Loucy (cell line): ENCODE results near the gene SERPINB8.

Experiments
- H2AFZ ChIP-seq: fragments of 200-600 bp; sonication (generic); 2 replicates; pipeline ENCODE4 v1.6.0; 2016; ENCODE audit warnings: antibody characterized with exemption, mild to moderate bottlenecking, low read length, moderate library complexity
- H3F3A ChIP-seq: fragments of 200-600 bp; 2 replicates; pipeline ENCODE4 v1.6.0; 2016; ENCODE audit warnings: antibody characterized with exemption, low read depth, mild to moderate bottlenecking
- H3K27me3 ChIP-seq: fragments of 200-600 bp; sonication (generic); 2 replicates; pipeline ENCODE4 v1.6.1; 2014; ENCODE audit warnings: low read length, mild to moderate bottlenecking; ENCODE audit not compliant: insufficient read depth, poor library complexity, severe bottlenecking
- H3K36me3 ChIP-seq: fragments of 200-600 bp; sonication (generic); 2 replicates; pipeline ENCODE4 v1.6.1; 2016; ENCODE audit warnings: low read length; ENCODE audit not compliant: insufficient read depth
- H3K4me1 ChIP-seq: fragments of 200-600 bp; sonication (generic); 2 replicates; pipeline ENCODE4 v1.5.1; 2014; ENCODE audit warnings: low read length, mild to moderate bottlenecking; ENCODE audit not compliant: insufficient read depth, poor library complexity, severe bottlenecking
- H3K4me2 ChIP-seq: fragments of 200-600 bp; sonication (generic); 2 replicates; pipeline ENCODE4 v1.6.0; 2014; ENCODE audit warnings: antibody characterized with exemption, low read length, low read depth, mild to moderate bottlenecking; ENCODE audit not compliant: poor library complexity, severe bottlenecking
- H3K4me3 ChIP-seq: fragments of 200-600 bp; sonication (generic); 2 replicates; pipeline ENCODE4 v1.5.1; 2014; ENCODE audit warnings: low read length, mild to moderate bottlenecking, mixed read lengths; ENCODE audit not compliant: poor library complexity, severe bottlenecking
- H3K79me2 ChIP-seq: fragments of 200-600 bp; sonication (generic); 2 replicates; pipeline ENCODE4 v1.6.1; 2014; ENCODE audit warnings: low read length; ENCODE audit not compliant: insufficient read depth
- H3K9ac ChIP-seq: fragments of 200-600 bp; sonication (generic); 2 replicates; pipeline ENCODE4 v1.6.0; 2014; ENCODE audit warnings: mild to moderate bottlenecking, low read depth, low read length, moderate library complexity; ENCODE audit not compliant: poor library complexity, severe bottlenecking
- H3K9me2 ChIP-seq: fragments of 200-600 bp; sonication (generic); replicated peaks from 2 replicates; pipeline ENCODE4 v1.6.1; 2016; ENCODE audit warnings: low read depth, low read length, mixed read lengths
- H3K9me3 ChIP-seq: fragments of 200-600 bp; sonication (generic); 2 replicates; pipeline ENCODE4 v1.6.1; 2014; ENCODE audit warnings: mild to moderate bottlenecking, antibody characterized with exemption, low read length, low read depth; ENCODE audit not compliant: insufficient read depth
- H4K20me1 ChIP-seq: fragments of 200-600 bp; sonication (generic); 2 replicates; pipeline ENCODE4 v1.6.0; 2014; ENCODE audit warnings: antibody characterized with exemption, low read length, mild to moderate bottlenecking; ENCODE audit not compliant: insufficient read depth, poor library complexity, severe bottlenecking
- CTCF ChIP-seq: fragments of 200-600 bp; sonication (generic); conservative IDR thresholded peaks from 2 replicates; pipeline ENCODE4 v1.5.1; 2014; ENCODE audit warnings: mild to moderate bottlenecking, antibody characterized with exemption, low read length
- EZH2phosphoT487 ChIP-seq: fragments of 200-600 bp; IDR thresholded peaks from 2 replicates; pipeline ENCODE4 v1.6.1; 2018; ENCODE audit warnings: antibody characterized with exemption, mild to moderate bottlenecking, moderate library complexity, borderline replicate concordance

The SERPINB8 gene

DNA sequence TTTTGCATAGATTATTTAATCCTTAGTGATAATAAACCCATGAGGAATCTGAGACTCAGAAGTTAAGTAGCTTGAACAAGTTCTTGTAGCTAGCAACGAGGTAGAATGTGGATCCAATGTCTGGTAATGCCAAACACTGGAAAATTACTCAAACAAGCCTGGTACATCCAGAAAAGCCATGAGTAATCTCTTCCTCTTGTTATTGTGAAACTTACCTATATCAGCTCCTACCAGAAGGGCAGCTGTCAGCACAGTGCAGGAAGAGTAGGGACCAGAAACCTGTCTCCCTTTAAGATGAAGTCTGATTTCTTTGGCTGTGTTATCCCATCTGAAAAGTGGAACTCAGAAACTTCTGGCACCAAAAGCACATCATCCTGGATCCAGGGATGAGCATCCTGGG lies 7.7 kb upstream of the SERPINB8 start:
- H3K27me3 ChIP-seq = peaks cover 7% of the 10 kb centered on the region
- H3K4me3 ChIP-seq = no peak overlapping the region
- no peaks in the 10 kb centered on the region for H3K9me2 ChIP-seq
- TF ChIP-seq CTCF = no peak
- no peak for TF ChIP-seq EZH2phosphoT487
- H3K9me3 ChIP-seq = no peaks in the 10 kb centered on the region
- H3K9ac ChIP-seq = no peak overlapping the region
- H3K36me3 ChIP-seq = no peaks in the 10 kb centered on the region
- no peak overlapping the region for H3K4me2 ChIP-seq
- no peaks in the 10 kb centered on the region for H4K20me1 ChIP-seq
- H3F3A ChIP-seq = no peaks in the 10 kb centered on the region
- H2AFZ ChIP-seq = no peak overlapping the region
- no peaks in the 10 kb centered on the region for H3K4me1 ChIP-seq
- no peaks in the 10 kb centered on the region for H3K79me2 ChIP-seq

- Histone ChIP-seq H3K9ac (no peak overlapping the region), H3K4me2 (no peak overlapping the region), H2AFZ (no peak overlapping the region), H3K9me3 (no peaks in the 10 kb centered on the region), H3K36me3 (no peaks in the 10 kb centered on the region), H3K9me2 (no peaks in the 10 kb centered on the region), H3K4me3 (no peak overlapping the region), H3K79me2 (no peaks in the 10 kb centered on the region), H3F3A (no peaks in the 10 kb centered on the region), H3K4me1 (no peaks in the 10 kb centered on the region), H3K27me3 (peaks cover 21% of the 10 kb centered on the region), H4K20me1 (no peaks in the 10 kb centered on the region)
- peak; percentile 85 for TF ChIP-seq CTCF
- no peak for TF ChIP-seq EZH2phosphoT487
Measured at GRCh38 chr18:63963615-63964256, 6.1 kb upstream of the SERPINB8 start.

GRCh38 chr18:63964908-63965307 lies 5.0 kb upstream of the SERPINB8 start:
- Histone ChIP-seq H3K9me2 (no peaks in the 10 kb centered on the region), H3F3A (no peaks in the 10 kb centered on the region), H4K20me1 (no peaks in the 10 kb centered on the region), H3K9ac (no peak overlapping the region), H3K4me3 (no peak overlapping the region), H3K4me2 (no peak overlapping the region), H3K9me3 (no peaks in the 10 kb centered on the region), H2AFZ (no peak overlapping the region), H3K27me3 (peaks cover 25% of the 10 kb centered on the region), H3K36me3 (no peaks in the 10 kb centered on the region), H3K79me2 (no peaks in the 10 kb centered on the region), H3K4me1 (no peaks in the 10 kb centered on the region)
- TF ChIP-seq EZH2phosphoT487 = no peak
- TF ChIP-seq CTCF = no peak
